Thoracic aorta (tissue), 2 donors: ENCODE results near the gene ANKRD31. TPM values are rescaled to one million over a fixed set of nuclear protein-coding genes. Genes with fewer than 3 reads are reported as not detected.

Source experiments
- ATAC-seq: fragments of 150-250 bp; one replicate; pipeline ENCODE4 v1.8.0; 2017; ENCODE audit warnings: low read depth; ENCODE audit not compliant: insufficient number of reproducible peaks, low FRiP score
- DNase-seq: peaks from one replicate; pipeline ENCODE4 v3.0.0-alpha.2; 2020; ENCODE audit warnings: low spot score
- H3K27ac ChIP-seq, 2 donors: fragments of 200-600 bp; sonication (generic); 1 replicate in 1 of 2; 2 replicates in 1 of 2; pipeline ENCODE4 v1.5.1; 2016; ENCODE audit warnings: mild to moderate bottlenecking in 2 of 2, moderate library complexity in 2 of 2
- H3K27me3 ChIP-seq: fragments of 200-600 bp; sonication (generic); replicated peaks from 2 replicates; pipeline ENCODE4 v1.6.0; 2016; ENCODE audit warnings: mild to moderate bottlenecking; ENCODE audit not compliant: insufficient read depth
- H3K36me3 ChIP-seq: fragments of 200-600 bp; sonication (generic); one replicate; pipeline ENCODE4 v1.5.1; 2016
- H3K4me1 ChIP-seq, 2 donors: fragments of 200-600 bp; sonication (generic); 1 replicate in 1 of 2; 2 replicates in 1 of 2; pipeline versions ENCODE4 v1.5.1 to v1.6.0; 2016; ENCODE audit warnings: low read depth in 2 of 2, mild to moderate bottlenecking in 1 of 2; ENCODE audit not compliant: control insufficient read depth in 1 of 2
- H3K4me3 ChIP-seq: fragments of 200-600 bp; sonication (generic); 2 replicates; pipeline ENCODE4 v1.5.1; 2016; ENCODE audit warnings: mild to moderate bottlenecking
- H3K9me3 ChIP-seq: fragments of 200-600 bp; sonication (generic); 2 replicates; pipeline ENCODE4 v1.5.1; 2016
- total RNA-seq, 2 donors: library from RNA; depleted of rRNA; stranded (reverse); fragments of >200 nt; gene quantifications; one replicate each; pipeline versions ENCODE4 v1.1.0 to v1.2.3, GENCODE V29; 2016
- TF ChIP-seq, protein P1 (sequence below): fragments of 200-600 bp; sonication (generic); IDR thresholded peaks from one replicate; pipeline ENCODE4 v1.5.1; 2019; ENCODE audit warnings: antibody characterized with exemption

Gene ANKRD31
- total RNA-seq, 2 donors from 2014 or later: 0.14 TPM; not detected in 1

DNA sequence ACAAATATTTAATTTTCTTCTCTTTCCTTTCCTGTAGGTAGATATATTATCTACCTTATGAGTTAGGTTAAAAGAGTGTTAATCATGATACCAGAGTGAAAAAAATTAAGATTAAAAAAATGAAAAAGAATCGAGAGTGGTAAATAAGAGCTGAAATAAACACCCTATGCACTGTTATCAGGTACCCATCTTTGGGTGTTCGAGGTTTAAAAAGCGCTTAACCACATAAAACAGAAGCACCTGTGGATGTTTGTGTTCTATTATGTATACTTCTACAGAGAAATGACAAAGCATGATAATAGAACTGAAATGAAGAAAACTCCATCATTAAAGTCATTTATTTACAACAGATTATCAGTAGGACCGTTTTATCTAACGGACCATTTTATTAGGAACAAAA lies 158.7 kb downstream of the ANKRD31 start:
- no peak for DNase-seq

GRCh38 chr5:75072061-75072460 lies 164.6 kb downstream of the ANKRD31 start:
- Histone ChIP-seq H3K27ac (no peak overlapping the region), H3K27me3 (no peaks in the 10 kb centered on the region), H3K4me1 (no peaks in the 10 kb centered on the region), H3K36me3 (no peaks in the 10 kb centered on the region), H3K4me3 (no peak overlapping the region), H3K9me3 (no peaks in the 10 kb centered on the region)
- TF ChIP-seq, protein P1, sequence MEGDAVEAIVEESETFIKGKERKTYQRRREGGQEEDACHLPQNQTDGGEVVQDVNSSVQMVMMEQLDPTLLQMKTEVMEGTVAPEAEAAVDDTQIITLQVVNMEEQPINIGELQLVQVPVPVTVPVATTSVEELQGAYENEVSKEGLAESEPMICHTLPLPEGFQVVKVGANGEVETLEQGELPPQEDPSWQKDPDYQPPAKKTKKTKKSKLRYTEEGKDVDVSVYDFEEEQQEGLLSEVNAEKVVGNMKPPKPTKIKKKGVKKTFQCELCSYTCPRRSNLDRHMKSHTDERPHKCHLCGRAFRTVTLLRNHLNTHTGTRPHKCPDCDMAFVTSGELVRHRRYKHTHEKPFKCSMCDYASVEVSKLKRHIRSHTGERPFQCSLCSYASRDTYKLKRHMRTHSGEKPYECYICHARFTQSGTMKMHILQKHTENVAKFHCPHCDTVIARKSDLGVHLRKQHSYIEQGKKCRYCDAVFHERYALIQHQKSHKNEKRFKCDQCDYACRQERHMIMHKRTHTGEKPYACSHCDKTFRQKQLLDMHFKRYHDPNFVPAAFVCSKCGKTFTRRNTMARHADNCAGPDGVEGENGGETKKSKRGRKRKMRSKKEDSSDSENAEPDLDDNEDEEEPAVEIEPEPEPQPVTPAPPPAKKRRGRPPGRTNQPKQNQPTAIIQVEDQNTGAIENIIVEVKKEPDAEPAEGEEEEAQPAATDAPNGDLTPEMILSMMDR: no peak
- DNase-seq (no peak), ATAC-seq (no peak)

More for the DNA sequence above, 158.7 kb downstream of the ANKRD31 start:
- Histone ChIP-seq H3K27ac (no peak overlapping the region), H3K27me3 (no peaks in the 10 kb centered on the region), H3K36me3 (no peaks in the 10 kb centered on the region), H3K4me3 (no peak overlapping the region), H3K9me3 (no peaks in the 10 kb centered on the region), H3K4me1 (no peaks in the 10 kb centered on the region)
- TF ChIP-seq, protein P1: no peak
- no peak for ATAC-seq

- Histone ChIP-seq H3K9me3 (no peaks in the 10 kb centered on the region), H3K36me3 (no peaks in the 10 kb centered on the region), H3K27me3 (no peaks in the 10 kb centered on the region), H3K4me1 (no peaks in the 10 kb centered on the region), H3K27ac (no peak overlapping the region), H3K4me3 (no peak overlapping the region)
- ATAC-seq (no peak), DNase-seq (no peak)
- TF ChIP-seq, protein P1: no peak
These were observed 165.6 kb downstream of the ANKRD31 start for GRCh38 chr5:75071100-75071499.

- Histone ChIP-seq H3K9me3 (no peaks in the 10 kb centered on the region), H3K4me3 (no peak overlapping the region), H3K4me1 (no peaks in the 10 kb centered on the region), H3K36me3 (no peaks in the 10 kb centered on the region), H3K27me3 (no peaks in the 10 kb centered on the region), H3K27ac (no peak overlapping the region)
- DNase-seq (no peak), ATAC-seq (no peak)
- TF ChIP-seq, protein P1: no peak
These were observed 169.2 kb downstream of the ANKRD31 start for GRCh38 chr5:75067434-75067833.

DNA sequence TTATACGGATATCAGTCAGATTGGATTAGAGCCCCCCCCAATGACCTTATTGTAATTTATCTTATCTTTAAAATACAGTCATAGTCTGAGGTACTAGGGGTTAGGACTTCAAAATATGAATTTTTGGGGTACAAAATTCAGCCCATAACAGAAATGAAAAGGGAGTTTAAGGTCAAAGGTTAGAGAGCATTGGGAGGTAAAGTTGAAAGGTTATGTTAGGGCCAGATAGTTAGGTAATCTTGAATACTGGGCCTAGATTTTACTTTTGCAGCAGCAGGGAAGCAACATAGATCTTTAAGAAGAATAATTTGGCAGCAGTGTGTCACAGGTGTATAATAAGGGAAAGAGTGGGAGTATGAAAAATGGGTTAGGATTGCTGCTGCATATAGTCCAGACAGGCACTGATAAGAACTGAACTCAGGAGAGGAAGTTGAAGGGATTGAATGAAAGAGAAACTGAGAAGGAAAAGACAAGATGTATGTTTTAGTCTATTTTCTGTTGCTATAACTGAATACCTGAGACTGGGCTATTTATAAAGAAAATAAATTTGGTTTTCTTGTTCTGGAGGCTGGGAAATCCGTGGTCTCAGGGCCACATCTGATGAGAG lies 173.7 kb downstream of the ANKRD31 start:
- no peaks in the 10 kb centered on the region for H3K9me3 ChIP-seq
- no peak for ATAC-seq
- H3K36me3 ChIP-seq: no peaks in the 10 kb centered on the region
- H3K27ac ChIP-seq: no peak overlapping the region
- H3K4me1 ChIP-seq: no peaks in the 10 kb centered on the region
- H3K27me3 ChIP-seq: no peaks in the 10 kb centered on the region
- TF ChIP-seq, protein P1: no peak
- H3K4me3 ChIP-seq: no peak overlapping the region
- DNase-seq: no peak
